ENCODE data around the gene GABPB2. TPM values are rescaled to one million over a fixed set of nuclear protein-coding genes. Genes with fewer than 3 reads are reported as not detected.

Gene GABPB2
- total and polyA plus RNA-seq, 2 of the 13 experiments (the other 11 are each of a cell fraction or from before 2014, with no cell fraction given) = 0.09 TPM; not detected in 1

GRCh38 chr1:151047925-151048644, 22.5 kb upstream of the GABPB2 start (continued):
- TF ChIP-seq ZBTB1 (CRISPR knock-in tag; IDR thresholded peaks at IDR 0.05; ENCODE audit: borderline replicate concordance) = no peak
- TF ChIP-seq AHDC1 (CRISPR knock-in tag; IDR thresholded peaks at IDR 0.05; ENCODE audit: borderline replicate concordance) = no peak
- TF ChIP-seq PHB2 (IDR thresholded peaks at IDR 0.05; ENCODE audit: partially characterized antibody) = no peak
- no peak for TF ChIP-seq HIVEP1 (CRISPR knock-in tag; IDR thresholded peaks at IDR 0.05)
- no peak for TF ChIP-seq JDP2 (CRISPR knock-in tag; IDR thresholded peaks at IDR 0.05; ENCODE audit: borderline replicate concordance)
- no peak for TF ChIP-seq ZC3H13 (CRISPR knock-in tag; IDR thresholded peaks at IDR 0.05)
- TF ChIP-seq ZNF629 (CRISPR knock-in tag; conservative IDR thresholded peaks at IDR 0.05) = no peak
- no peak for TF ChIP-seq ZMAT3 (CRISPR knock-in tag; conservative IDR thresholded peaks at IDR 0.05)
- TF ChIP-seq ZNF547 (CRISPR knock-in tag; IDR thresholded peaks at IDR 0.05) = peak; percentile 73
- no peak for TF ChIP-seq AHR (CRISPR knock-in tag; IDR thresholded peaks at IDR 0.05)
- TF ChIP-seq PCBP1 (IDR thresholded peaks at IDR 0.05; ENCODE audit: borderline replicate concordance, low read depth, low read length) = no peak
- TF ChIP-seq IRF2 (CRISPR knock-in tag; IDR thresholded peaks at IDR 0.05) = no peak; the same call in none of the 2 replicates
- no peak for TF ChIP-seq ZNF224 (CRISPR knock-in tag; IDR thresholded peaks at IDR 0.05)
- TF ChIP-seq SOX5 (CRISPR knock-in tag; IDR thresholded peaks at IDR 0.05; ENCODE audit: borderline replicate concordance) = no peak
- no peak for TF ChIP-seq ZNF235 (CRISPR knock-in tag; IDR thresholded peaks at IDR 0.05; ENCODE audit: borderline replicate concordance)
- TF ChIP-seq ZBED4 (CRISPR knock-in tag; IDR thresholded peaks at IDR 0.05; ENCODE audit: borderline replicate concordance) = no peak
- no peak for TF ChIP-seq BRCA1 (CRISPR knock-in tag; IDR thresholded peaks at IDR 0.05)
- TF ChIP-seq PITX1 (CRISPR knock-in tag; IDR thresholded peaks at IDR 0.05) = no peak
- TF ChIP-seq ELF1 (CRISPR knock-in tag; IDR thresholded peaks at IDR 0.05) = no peak
- TF ChIP-seq ZSCAN22 (CRISPR knock-in tag; IDR thresholded peaks at IDR 0.05) = no peak
- TF ChIP-seq ZSCAN31 (CRISPR knock-in tag; IDR thresholded peaks at IDR 0.05; ENCODE audit: low read depth) = no peak; the same call in 1 of the 2 replicates
- TF ChIP-seq NR2F2 (IDR thresholded peaks at IDR 0.05; ENCODE audit: borderline replicate concordance, low read depth) = no peak
- TF ChIP-seq BCL6 (CRISPR knock-in tag; IDR thresholded peaks at IDR 0.05) = no peak
